CD14-positive monocyte (primary cell): ENCODE data around the gene UNK. TPM values are rescaled to one million over a fixed set of nuclear protein-coding genes. Genes with fewer than 3 reads are reported as not detected.

ENCODE experiments used
- DNase-seq, 3 donors: peaks; one replicate each; pipeline ENCODE4 v3.0.0-alpha.2; 2011 to 2022
- H2AFZ ChIP-seq: 2 replicates; pipeline ENCODE4 v1.6.0; 2012; ENCODE audit warnings: mild to moderate bottlenecking, low read depth, low read length, inconsistent platforms; ENCODE audit not compliant: insufficient read depth, poor library complexity, severe bottlenecking
- H3K27ac ChIP-seq, 2 donors: 1 replicate in 1 of 2; 2 replicates in 1 of 2; pipeline ENCODE4 v1.5.1; 2012 to 2013; ENCODE audit warnings: low read length in 2 of 2, control low read depth in 1 of 2, inconsistent platforms in 1 of 2, low read depth in 1 of 2, mild to moderate bottlenecking in 1 of 2
- H3K27me3 ChIP-seq, 2 donors: one replicate each; pipeline versions ENCODE4 v1.6.0 to v1.6.1; 2011 to 2013; ENCODE audit warnings: low read length in 2 of 2; ENCODE audit not compliant: control insufficient read depth in 2 of 2, insufficient read depth in 2 of 2
- H3K36me3 ChIP-seq, 2 donors: replicated peaks in 1 of 2; 1 replicate in 1 of 2; 2 replicates in 1 of 2; pipeline versions ENCODE4 v1.5.1 to v1.6.1; 2012 to 2013; ENCODE audit warnings: low read length in 2 of 2, control low read depth in 1 of 2, inconsistent platforms in 1 of 2, mild to moderate bottlenecking in 1 of 2; ENCODE audit not compliant: insufficient read depth in 2 of 2, control insufficient read depth in 1 of 2
- H3K4me1 ChIP-seq, 2 donors: 1 replicate in 1 of 2; 2 replicates in 1 of 2; pipeline versions ENCODE4 v1.5.1 to v1.6.1; 2012 to 2013; ENCODE audit warnings: low read length in 2 of 2, control low read depth in 1 of 2, inconsistent platforms in 1 of 2, mild to moderate bottlenecking in 1 of 2, moderate library complexity in 1 of 2; ENCODE audit not compliant: insufficient read depth in 2 of 2, control insufficient read depth in 1 of 2
- H3K4me2 ChIP-seq: replicated peaks from 2 replicates; pipeline ENCODE3; 2012; ENCODE audit warnings: low read length, moderate library complexity, mild to moderate bottlenecking; ENCODE audit not compliant: poor library complexity, severe bottlenecking; ENCODE audit errors: extremely low read depth
- H3K4me3 ChIP-seq, 3 experiments: fragments of 200-600 bp in 1 of 3; sonication (generic) in 1 of 3; replicated peaks in 1 of 3; 1 replicate in 2 of 3; 2 replicates in 1 of 3; pipeline ENCODE4 v1.5.1; 2011 to 2013; ENCODE audit warnings: low read length in 3 of 3, mild to moderate bottlenecking in 3 of 3, control low read depth in 2 of 3, low read depth in 2 of 3, inconsistent platforms in 1 of 3, moderate library complexity in 1 of 3
- H3K79me2 ChIP-seq: 2 replicates; pipeline ENCODE4 v1.6.0; 2012; ENCODE audit warnings: mild to moderate bottlenecking, control low read depth, inconsistent platforms, low read length, moderate library complexity; ENCODE audit not compliant: insufficient read depth
- H3K9ac ChIP-seq: 2 replicates; pipeline ENCODE4 v1.6.0; 2017; ENCODE audit warnings: low read length, mild to moderate bottlenecking; ENCODE audit not compliant: insufficient read depth, poor library complexity, severe bottlenecking
- H3K9me3 ChIP-seq, 2 donors: replicated peaks in 1 of 2; 1 replicate in 1 of 2; 2 replicates in 1 of 2; pipeline versions ENCODE4 v1.5.1 to v1.6.1; 2012 to 2013; ENCODE audit warnings: low read length in 2 of 2, control low read depth in 1 of 2; ENCODE audit not compliant: control insufficient read depth in 1 of 2, insufficient read depth in 1 of 2
- H4K20me1 ChIP-seq: 2 replicates; pipeline ENCODE4 v1.6.0; 2012; ENCODE audit warnings: mild to moderate bottlenecking, low read length, control low read depth, moderate library complexity; ENCODE audit not compliant: insufficient read depth
- H3K27ac Mint-ChIP-seq, 7 donors: one replicate each; pipeline ENCODE4 v1.8.0; 2020; ENCODE audit warnings: mild to moderate bottlenecking in 7 of 7, mixed read lengths in 7 of 7, moderate library complexity in 6 of 7, inconsistent platforms in 2 of 7
- H3K27me3 Mint-ChIP-seq, 3 donors: one replicate each; pipeline ENCODE4 v1.8.0; 2021 to 2022; ENCODE audit warnings: low read depth in 3 of 3, mild to moderate bottlenecking in 3 of 3, mixed read lengths in 3 of 3, moderate library complexity in 3 of 3, inconsistent platforms in 1 of 3
- H3K36me3 Mint-ChIP-seq, 2 donors: one replicate each; pipeline ENCODE4 v1.8.0; 2020; ENCODE audit warnings: mixed read lengths in 2 of 2, inconsistent platforms in 1 of 2, mild to moderate bottlenecking in 1 of 2
- H3K4me1 Mint-ChIP-seq: one replicate; pipeline ENCODE4 v1.8.0; 2020; ENCODE audit warnings: mild to moderate bottlenecking, mixed read lengths
- H3K4me3 Mint-ChIP-seq, 2 donors: one replicate each; pipeline ENCODE4 v1.8.0; 2020; ENCODE audit warnings: mild to moderate bottlenecking in 2 of 2, mixed read lengths in 2 of 2, moderate library complexity in 1 of 2
- H3K9me3 Mint-ChIP-seq, 7 donors: one replicate each; pipeline ENCODE4 v1.8.0; 2020 to 2022; ENCODE audit warnings: mixed read lengths in 7 of 7, mild to moderate bottlenecking in 6 of 7, moderate library complexity in 6 of 7, inconsistent platforms in 2 of 7
- CTCF ChIP-seq: fragments of 200-600 bp; IDR thresholded peaks from one replicate; pipeline ENCODE4 v1.8.0; 2022; ENCODE audit warnings: antibody characterized with exemption, mild to moderate bottlenecking
- WGBS: methylation state at CpG from one replicate; pipeline ENCODE4 v1.1.5; 2013; ENCODE audit warnings: missing lambda C conversion rate; ENCODE audit not compliant: insufficient coverage; 5-methylcytosine and 5-hydroxymethylcytosine counted together
- intact Hi-C, 2 donors: fragments of 100-400 bp; cut with micrococcal nuclease; formaldehyde crosslinking; loops; one replicate each; pipeline versions ENCODE4 v1.15.0 to v1.15.1; 2023
- polyA plus RNA-seq, 3 donors: library from polyadenylated mRNA; depleted of rRNA in 1 of 3; unstranded in 2 of 3; stranded (reverse) in 1 of 3; fragments of 300-500 nt in 2 of 3; fragments of >200 nt in 1 of 3; fragmentation: Illumina TruSeq in 2 of 3; gene quantifications; 1 replicate in 2 of 3; 2 replicates in 1 of 3; pipeline ENCODE4 v1.2.3, GENCODE V29; 2012 to 2021

Gene UNK
- polyA plus RNA-seq, 3 donors: 6.3 to 12.9 (median 7.8) TPM

- Histone ChIP-seq H3K4me3 (no peak overlapping the region), H3K4me1 (peaks cover 8 to 11% of the 10 kb centered on the region in 2 donors), H3K9ac (no peak overlapping the region), H3K27ac (no peak overlapping the region), H3K27me3 (no peaks in the 10 kb centered on the region), H3K79me2 (peaks cover 89% of the 10 kb centered on the region), H3K36me3 (peaks cover 5 to 39% of the 10 kb centered on the region in 2 donors), H2AFZ (no peak overlapping the region), H3K9me3 (no peaks in the 10 kb centered on the region), H3K4me2 (no peak overlapping the region), H4K20me1 (no peaks in the 10 kb centered on the region)
- Mint-ChIP-seq H3K4me1 (peaks cover 9% of the 10 kb centered on the region), H3K27ac (no peak overlapping the region), H3K9me3 (no peaks in the 10 kb centered on the region), H3K27me3 (no peaks in the 10 kb centered on the region), H3K36me3 (peaks cover 29 to 32% of the 10 kb centered on the region in 2 donors), H3K4me3 (no peak overlapping the region)
- intact Hi-C loops: loop anchor here in 1 of 2 donors (5.0 kb wide), 1 partner anchor 36 kb away; no protein-coding TSS in a partner anchor
- DNase-seq: no peak
- no peak for TF ChIP-seq CTCF
- WGBS: no CpG with 5 or more reads among the region's 6 CpGs
These were observed 6.6 kb downstream of the UNK start for GRCh38 chr17:75791254-75791653.

- Histone ChIP-seq H3K9ac (no peak overlapping the region), H3K79me2 (peaks cover 68% of the 10 kb centered on the region), H4K20me1 (no peaks in the 10 kb centered on the region), H3K4me1 (no peaks in the 10 kb centered on the region), H3K27me3 (no peaks in the 10 kb centered on the region), H2AFZ (no peak overlapping the region), H3K36me3 (peaks cover 9 to 51% of the 10 kb centered on the region in 2 donors), H3K4me3 (no peak overlapping the region), H3K9me3 (no peaks in the 10 kb centered on the region), H3K27ac (peak overlapping the region in 1 of 2 donors; percentile 27), H3K4me2 (no peak overlapping the region)
- intact Hi-C loops: loop anchor here in 1 of 2 donors (5.0 kb wide), 1 partner anchor 34 kb away; no protein-coding TSS in a partner anchor
- no peak overlapping the region for H3K4me3 Mint-ChIP-seq
- H3K9me3 Mint-ChIP-seq: no peaks in the 10 kb centered on the region
- peak overlapping the region in 1 of 7 donors; percentile 21 for H3K27ac Mint-ChIP-seq
- no CpG with 5 or more reads among the region's 1 CpG for WGBS
- H3K36me3 Mint-ChIP-seq: peaks cover 38 to 48% of the 10 kb centered on the region in 2 donors
- H3K27me3 Mint-ChIP-seq: no peaks in the 10 kb centered on the region
- no peak for DNase-seq
- H3K4me1 Mint-ChIP-seq: no peaks in the 10 kb centered on the region
- no peak for TF ChIP-seq CTCF
These were observed 8.9 kb downstream of the UNK start for GRCh38 chr17:75793460-75793859.
